H9 (cell line): ENCODE measurements around the gene GFRA1. TPM values are rescaled to one million over a fixed set of nuclear protein-coding genes. Genes with fewer than 3 reads are reported as not detected.

Experiments used
- DNase-seq: peaks from one replicate; pipeline ENCODE4 v3.0.0-alpha.2; 2017
- H2AFZ ChIP-seq: one replicate; pipeline ENCODE4 v1.6.1; 2013; ENCODE audit warnings: mild to moderate bottlenecking, low read length, control low read depth, moderate library complexity
- H2AK5ac ChIP-seq: 2 replicates; pipeline ENCODE4 v1.6.1; 2013; ENCODE audit warnings: low read length, control low read depth, mixed read lengths; ENCODE audit not compliant: insufficient read length
- H2BK120ac ChIP-seq: one replicate; pipeline ENCODE4 v1.6.1; 2013; ENCODE audit warnings: low read depth, mild to moderate bottlenecking, low read length, control low read depth, inconsistent platforms; ENCODE audit not compliant: poor library complexity, severe bottlenecking
- H2BK12ac ChIP-seq: 2 replicates; pipeline ENCODE4 v1.6.1; 2013; ENCODE audit warnings: low read length, control low read depth, mixed read lengths, low read depth; ENCODE audit not compliant: insufficient read length
- H2BK15ac ChIP-seq: 2 replicates; pipeline ENCODE4 v1.6.1; 2013; ENCODE audit warnings: low read depth, low read length, control low read depth
- H2BK20ac ChIP-seq: one replicate; pipeline ENCODE4 v1.6.1; 2013; ENCODE audit warnings: low read depth, mild to moderate bottlenecking, low read length, control low read depth, inconsistent platforms; ENCODE audit not compliant: poor library complexity, severe bottlenecking
- H2BK5ac ChIP-seq: 2 replicates; pipeline ENCODE4 v1.6.1; 2013; ENCODE audit warnings: low read length, control low read depth, mixed read lengths; ENCODE audit not compliant: insufficient read length
- H3K14ac ChIP-seq: 2 replicates; pipeline ENCODE4 v1.6.1; 2013; ENCODE audit warnings: low read length, control low read depth; ENCODE audit not compliant: insufficient read depth
- H3K18ac ChIP-seq: 2 replicates; pipeline ENCODE4 v1.6.1; 2013; ENCODE audit warnings: low read depth, mild to moderate bottlenecking, mixed read lengths, low read length, control low read depth; ENCODE audit not compliant: insufficient read length
- H3K23ac ChIP-seq: 2 replicates; pipeline ENCODE4 v1.6.1; 2013; ENCODE audit warnings: low read length, control low read depth, mixed read lengths, low read depth; ENCODE audit not compliant: insufficient read length
- H3K23me2 ChIP-seq: 2 replicates; pipeline ENCODE4 v1.6.1; 2013; ENCODE audit warnings: low read depth, mild to moderate bottlenecking, mixed read lengths, low read length, control low read depth; ENCODE audit not compliant: insufficient read length, poor library complexity, severe bottlenecking
- H3K27ac ChIP-seq: 2 replicates; pipeline ENCODE4 v1.5.1; 2013; ENCODE audit warnings: low read length, control low read depth, mixed read lengths, low read depth; ENCODE audit not compliant: insufficient read length
- H3K27me3 ChIP-seq: 2 replicates; pipeline ENCODE4 v1.6.1; 2013; ENCODE audit warnings: low read length, control low read depth, inconsistent platforms; ENCODE audit not compliant: insufficient read depth
- H3K4ac ChIP-seq: 2 replicates; pipeline ENCODE4 v1.6.1; 2013; ENCODE audit warnings: low read depth, mild to moderate bottlenecking, control low read depth, inconsistent platforms, low read length, moderate library complexity
- H3K4me1 ChIP-seq: 2 replicates; pipeline ENCODE4 v1.6.1; 2013; ENCODE audit warnings: low read length, control low read depth, inconsistent platforms; ENCODE audit not compliant: insufficient read depth
- H3K4me2 ChIP-seq: 2 replicates; pipeline ENCODE4 v1.6.1; 2013; ENCODE audit warnings: low read length, control low read depth, mixed read lengths; ENCODE audit not compliant: insufficient read length, insufficient read depth
- H3K56ac ChIP-seq: 2 replicates; pipeline ENCODE4 v1.6.1; 2013; ENCODE audit warnings: low read depth, mild to moderate bottlenecking, mixed read lengths, low read length, control low read depth; ENCODE audit not compliant: insufficient read length
- H3K79me1 ChIP-seq: 2 replicates; pipeline ENCODE4 v1.6.1; 2013; ENCODE audit warnings: low read depth, mild to moderate bottlenecking, moderate library complexity, low read length, control low read depth, inconsistent platforms; ENCODE audit not compliant: insufficient read depth, poor library complexity, severe bottlenecking
- H3K79me2 ChIP-seq: 2 replicates; pipeline ENCODE4 v1.6.1; 2013; ENCODE audit warnings: low read length, control low read depth, inconsistent platforms; ENCODE audit not compliant: insufficient read depth
- H3K9ac ChIP-seq: 2 replicates; pipeline ENCODE4 v1.6.1; 2013; ENCODE audit warnings: low read length, control low read depth, mixed read lengths; ENCODE audit not compliant: insufficient read length; ENCODE audit errors: extremely low read depth
- H3K9me3 ChIP-seq: one replicate; pipeline ENCODE4 v1.6.1; 2013; ENCODE audit warnings: low read depth, low read length, inconsistent platforms; ENCODE audit not compliant: control insufficient read depth
- H3T11ph ChIP-seq: one replicate; pipeline ENCODE4 v1.6.1; 2013; ENCODE audit warnings: mild to moderate bottlenecking, low read length, control low read depth, inconsistent platforms
- H4K20me1 ChIP-seq: one replicate; pipeline ENCODE4 v1.6.1; 2013; ENCODE audit not compliant: control insufficient read depth, insufficient read length, insufficient read depth
- H4K5ac ChIP-seq: 2 replicates; pipeline ENCODE4 v1.6.1; 2013; ENCODE audit warnings: low read depth, mild to moderate bottlenecking, mixed read lengths, low read length, control low read depth; ENCODE audit not compliant: insufficient read length
- H4K8ac ChIP-seq: replicated peaks from 2 replicates; pipeline ENCODE4 v1.6.1; 2013; ENCODE audit warnings: low read length, control low read depth, mixed read lengths, low read depth; ENCODE audit not compliant: insufficient read length
- H4K91ac ChIP-seq: 2 replicates; pipeline ENCODE4 v1.6.1; 2013; ENCODE audit warnings: low read depth, mild to moderate bottlenecking, moderate library complexity, mixed read lengths, low read length, control low read depth; ENCODE audit not compliant: insufficient read length
- H3K27ac Mint-ChIP-seq, 3 experiments: 2 replicates in 2 of 3; 3 replicates in 1 of 3; pipeline ENCODE4 v1.8.0; 2020 to 2021; ENCODE audit warnings: mixed read lengths in 3 of 3, mild to moderate bottlenecking in 1 of 3, moderate library complexity in 1 of 3
- H3K27me3 Mint-ChIP-seq: 2 replicates; pipeline ENCODE4 v1.8.0; 2021; ENCODE audit warnings: low read depth, mild to moderate bottlenecking, moderate library complexity, mixed read lengths
- H3K36me3 Mint-ChIP-seq, 3 experiments: 2 replicates in 2 of 3; 3 replicates in 1 of 3; pipeline ENCODE4 v1.8.0; 2020 to 2021; ENCODE audit warnings: low read depth in 3 of 3, mixed read lengths in 3 of 3; ENCODE audit not compliant: insufficient read depth in 1 of 3
- H3K4me1 Mint-ChIP-seq, 2 experiments: 2 replicates each; pipeline ENCODE4 v1.8.0; 2020; ENCODE audit warnings: mixed read lengths in 2 of 2
- H3K4me3 Mint-ChIP-seq, 2 experiments: 2 replicates in 1 of 2; 3 replicates in 1 of 2; pipeline ENCODE4 v1.8.0; 2020 to 2021; ENCODE audit warnings: mild to moderate bottlenecking in 2 of 2, mixed read lengths in 2 of 2, moderate library complexity in 1 of 2
- H3K9me3 Mint-ChIP-seq, 2 experiments: 2 replicates in 1 of 2; 3 replicates in 1 of 2; pipeline ENCODE4 v1.8.0; 2020; ENCODE audit warnings: mild to moderate bottlenecking in 2 of 2, mixed read lengths in 2 of 2, moderate library complexity in 1 of 2
- WGBS: extraction: QIAGEN DNeasy Blood & Tissue Kit; methylation state at CpG from one replicate; pipeline ENCODE4 v1.1.7; 2013; ENCODE audit warnings: missing lambda C conversion rate, low lambda C conversion rate, mixed read lengths; ENCODE audit not compliant: insufficient read length; ENCODE audit errors: extremely low coverage; 5-methylcytosine and 5-hydroxymethylcytosine counted together
- total RNA-seq: library from RNA; stranded (reverse); gene quantifications from 2 replicates; pipeline ENCODE4 v1.2.1, GENCODE V29; 2021
- TF ChIP-seq, protein P1 (sequence below): fragments of 200-600 bp; sonication (generic); conservative IDR thresholded peaks from 3 replicates; pipeline ENCODE4 v1.8.0; 2021; ENCODE audit warnings: antibody characterized with exemption, mild to moderate bottlenecking

GFRA1 gene
- total RNA-seq, 1 experiment from 2014 or later, result 0.24 TPM

GRCh38 chr10:116141855-116142254, 131.2 kb downstream of the GFRA1 start:
- no peak overlapping the region for H2BK5ac ChIP-seq
- no peak overlapping the region for H3T11ph ChIP-seq
- H3K4me2 ChIP-seq, result no peak overlapping the region
- TF ChIP-seq, protein P1, sequence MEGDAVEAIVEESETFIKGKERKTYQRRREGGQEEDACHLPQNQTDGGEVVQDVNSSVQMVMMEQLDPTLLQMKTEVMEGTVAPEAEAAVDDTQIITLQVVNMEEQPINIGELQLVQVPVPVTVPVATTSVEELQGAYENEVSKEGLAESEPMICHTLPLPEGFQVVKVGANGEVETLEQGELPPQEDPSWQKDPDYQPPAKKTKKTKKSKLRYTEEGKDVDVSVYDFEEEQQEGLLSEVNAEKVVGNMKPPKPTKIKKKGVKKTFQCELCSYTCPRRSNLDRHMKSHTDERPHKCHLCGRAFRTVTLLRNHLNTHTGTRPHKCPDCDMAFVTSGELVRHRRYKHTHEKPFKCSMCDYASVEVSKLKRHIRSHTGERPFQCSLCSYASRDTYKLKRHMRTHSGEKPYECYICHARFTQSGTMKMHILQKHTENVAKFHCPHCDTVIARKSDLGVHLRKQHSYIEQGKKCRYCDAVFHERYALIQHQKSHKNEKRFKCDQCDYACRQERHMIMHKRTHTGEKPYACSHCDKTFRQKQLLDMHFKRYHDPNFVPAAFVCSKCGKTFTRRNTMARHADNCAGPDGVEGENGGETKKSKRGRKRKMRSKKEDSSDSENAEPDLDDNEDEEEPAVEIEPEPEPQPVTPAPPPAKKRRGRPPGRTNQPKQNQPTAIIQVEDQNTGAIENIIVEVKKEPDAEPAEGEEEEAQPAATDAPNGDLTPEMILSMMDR, result no peak
- no peak overlapping the region for H3K56ac ChIP-seq
- no peaks in the 10 kb centered on the region for H3K79me2 ChIP-seq
- H2BK15ac ChIP-seq, result no peak overlapping the region
- no peak overlapping the region for H2BK12ac ChIP-seq
- no peak overlapping the region for H3K18ac ChIP-seq
- no peaks in the 10 kb centered on the region for H3K9me3 ChIP-seq
- H3K4ac ChIP-seq, result no peak overlapping the region
- no peak for DNase-seq
- WGBS, result no CpG with 5 or more reads among the region's 5 CpGs
- no peaks in the 10 kb centered on the region for H4K20me1 ChIP-seq
- Mint-ChIP-seq H3K9me3 (no peaks in the 10 kb centered on the region; a peak in 1 of 5 replicates), H3K36me3 (no peaks in the 10 kb centered on the region), H3K27ac (no peak overlapping the region), H3K27me3 (peaks cover 2% of the 10 kb centered on the region; the same call in 1 of the 2 replicates), H3K4me3 (no peak overlapping the region), H3K4me1 (peaks cover 15 to 22% of the 10 kb centered on the region in 2 experiments)
- H4K5ac ChIP-seq, result no peak overlapping the region
- H3K27me3 ChIP-seq, result no peaks in the 10 kb centered on the region
- no peak overlapping the region for H3K27ac ChIP-seq
- no peak overlapping the region for H2AFZ ChIP-seq
- no peak overlapping the region for H4K91ac ChIP-seq
- H2BK20ac ChIP-seq, result no peak overlapping the region
- H3K79me1 ChIP-seq, result no peaks in the 10 kb centered on the region
- H3K4me1 ChIP-seq, result no peaks in the 10 kb centered on the region; the same call in 1 of the 2 replicates
- no peak overlapping the region for H2AK5ac ChIP-seq
- H3K23ac ChIP-seq, result no peak overlapping the region
- no peaks in the 10 kb centered on the region for H3K23me2 ChIP-seq
- H3K9ac ChIP-seq, result no peak overlapping the region
- no peak overlapping the region for H4K8ac ChIP-seq
- H3K14ac ChIP-seq, result no peak overlapping the region
- H2BK120ac ChIP-seq, result no peak overlapping the region
